ENCODE measurements around the gene FAM120AOS. TPM values are rescaled to one million over a fixed set of nuclear protein-coding genes. Genes with fewer than 3 reads are reported as not detected.

The FAM120AOS gene
- total RNA-seq, 1 experiment from 2014 or later, result 53.6 TPM

- Mint-ChIP-seq H3K4me3 (no peak overlapping the region), H3K9me3 (no peaks in the 10 kb centered on the region), H3K27me3 (ENCODE audit: low read depth) (no peaks in the 10 kb centered on the region), H3K36me3 (ENCODE audit: insufficient read depth in 1 of 3, low read depth in 3 of 3) (no peaks in the 10 kb centered on the region), H3K27ac (no peak overlapping the region), H3K4me1 (peaks cover 72 to 77% of the 10 kb centered on the region in 2 experiments)
- WGBS (ENCODE audit: extremely low coverage, insufficient read length, low lambda C conversion rate), result no CpG with 5 or more reads among the region's 4 CpGs
- Histone ChIP-seq H3K9me3 (ENCODE audit: control insufficient read depth, low read depth, low read length) (no peaks in the 10 kb centered on the region), H3K79me1 (ENCODE audit: insufficient read depth, low read depth, low read length, poor library complexity, severe bottlenecking) (peaks cover 14% of the 10 kb centered on the region), H4K8ac (replicated peaks; ENCODE audit: insufficient read length, low read depth, low read length) (no peak overlapping the region), H2BK15ac (ENCODE audit: low read depth, low read length) (no peak overlapping the region), H3T11ph (ENCODE audit: low read length) (no peak overlapping the region), H3K23me2 (ENCODE audit: insufficient read length, low read depth, low read length, poor library complexity, severe bottlenecking) (no peaks in the 10 kb centered on the region), H3K14ac (ENCODE audit: insufficient read depth, low read length) (no peak overlapping the region), H2BK12ac (ENCODE audit: insufficient read length, low read depth, low read length) (no peak overlapping the region), H4K20me1 (ENCODE audit: control insufficient read depth, insufficient read depth, insufficient read length) (no peaks in the 10 kb centered on the region), H2AK5ac (ENCODE audit: insufficient read length, low read length) (no peak overlapping the region), H3K18ac (ENCODE audit: insufficient read length, low read depth, low read length) (no peak overlapping the region), H3K4ac (ENCODE audit: low read depth, low read length) (no peak overlapping the region), H3K9ac (ENCODE audit: extremely low read depth, insufficient read length, low read length) (no peak overlapping the region), H3K27me3 (ENCODE audit: insufficient read depth, low read length) (no peaks in the 10 kb centered on the region), H4K91ac (ENCODE audit: insufficient read length, low read depth, low read length) (no peak overlapping the region), H2BK20ac (ENCODE audit: low read depth, low read length, poor library complexity, severe bottlenecking) (no peak overlapping the region), H2BK5ac (ENCODE audit: insufficient read length, low read length) (no peak overlapping the region), H3K23ac (ENCODE audit: insufficient read length, low read depth, low read length) (no peak overlapping the region), H3K27ac (ENCODE audit: insufficient read length, low read depth, low read length) (no peak overlapping the region), H2BK120ac (ENCODE audit: low read depth, low read length, poor library complexity, severe bottlenecking) (no peak overlapping the region), H3K4me1 (ENCODE audit: insufficient read depth, low read length) (peaks cover 23% of the 10 kb centered on the region), H3K4me2 (ENCODE audit: insufficient read depth, insufficient read length, low read length) (no peak overlapping the region), H3K56ac (ENCODE audit: insufficient read length, low read depth, low read length) (no peak overlapping the region), H3K79me2 (ENCODE audit: insufficient read depth, low read length) (peaks cover 40% of the 10 kb centered on the region), H4K5ac (ENCODE audit: insufficient read length, low read depth, low read length) (no peak overlapping the region), H2AFZ (ENCODE audit: low read length) (no peak overlapping the region)
- TF ChIP-seq CTCF (conservative IDR thresholded peaks at IDR 0.05), result no peak
- DNase-seq, result no peak
Observed at GRCh38 chr9:93463638-93464248, 10.4 kb upstream of the FAM120AOS start.

Measured in H9 (cell line).